Left ventricle myocardium superior (tissue), 1 donor: ENCODE results near the gene GOLGA3. TPM values are rescaled to one million over a fixed set of nuclear protein-coding genes. Genes with fewer than 3 reads are reported as not detected.
"Not testable (repeated sequence)": the region's sequence is repeated elsewhere in the genome, so short reads cannot be mapped to it uniquely, and the experiment has no call there.

ENCODE experiments used
- ATAC-seq: fragments of 200-7000 bp; cut with Tn5 transposase; one replicate; pipeline ENCODE4 v1.9.1; 2020; ENCODE audit warnings: mild to moderate bottlenecking, moderate library complexity
- DNase-seq: peaks from one replicate; pipeline ENCODE4 v3.0.0-alpha.2; 2020
- intact Hi-C: fragments of 100-400 bp; cut with micrococcal nuclease; formaldehyde crosslinking; loops from one replicate; pipeline ENCODE4 v1.11.0; 2022
- total RNA-seq: library from RNA; stranded (reverse); fragmentation: NEBNext Ultra II Directional; extraction: Animal tissue kit (Norgen Biotek cat#: 25700); gene quantifications from one replicate; pipeline ENCODE4 v1.2.1, GENCODE V29; 2021
- donor health status: DM: no; HTN: yes; CAD: no; lungs with severe emphysema.

The GOLGA3 gene
- total RNA-seq, 1 donor from 2014 or later = 26.3 TPM

- intact Hi-C loops = no loop called here
- no peak for DNase-seq
- no peak for ATAC-seq
Observed at GRCh38 chr12:132786192-132786591, 42.5 kb downstream of the GOLGA3 start.

- DNase-seq = no peak
- ATAC-seq = no peak
- intact Hi-C loops = no loop called here
Observed at GRCh38 chr12:132784580-132784979, 44.1 kb downstream of the GOLGA3 start.

GRCh38 chr12:132783917-132784531 is 44.6 kb downstream of the GOLGA3 start:
- DNase-seq (no peak), ATAC-seq (peak; percentile 33)
- intact Hi-C loops = no loop called here

GRCh38 chr12:132781938-132782337 is 46.7 kb downstream of the GOLGA3 start:
- intact Hi-C loops = no loop called here
- no peak for ATAC-seq
- no peak for DNase-seq

GRCh38 chr12:132779781-132780353 is 48.8 kb downstream of the GOLGA3 start:
- intact Hi-C loops = no loop called here
- DNase-seq (no peak), ATAC-seq (no peak)

GRCh38 chr12:132777614-132778013 is 51.1 kb downstream of the GOLGA3 start:
- DNase-seq (no peak), ATAC-seq (no peak)
- intact Hi-C loops = no loop called here

GRCh38 chr12:132776816-132777568 is 51.7 kb downstream of the GOLGA3 start:
- DNase-seq (peak; percentile 87), ATAC-seq (peak; percentile 90)
- intact Hi-C loops = no loop called here

- DNase-seq, ATAC-seq, intact Hi-C loops: not testable (repeated sequence)
Observed at GRCh38 chr12:132776230-132776625, 52.4 kb downstream of the GOLGA3 start.

- intact Hi-C loops = no loop called here
- DNase-seq (no peak), ATAC-seq (no peak)
Observed at GRCh38 chr12:132775502-132776229, 53.0 kb downstream of the GOLGA3 start.

- intact Hi-C loops = no loop called here
- ATAC-seq = no peak
- DNase-seq = no peak
Observed at GRCh38 chr12:132774646-132775275, 53.9 kb downstream of the GOLGA3 start.

GRCh38 chr12:132774159-132774558 is 54.5 kb downstream of the GOLGA3 start:
- DNase-seq (no peak), ATAC-seq (no peak)
- intact Hi-C loops = no loop called here

- ATAC-seq (no peak), DNase-seq (no peak)
- intact Hi-C loops = no loop called here
Observed at GRCh38 chr12:132773077-132773955, 55.4 kb downstream of the GOLGA3 start.

GRCh38 chr12:132772606-132773005 is 56.1 kb downstream of the GOLGA3 start:
- ATAC-seq (no peak), DNase-seq (peak; percentile 56)
- intact Hi-C loops = no loop called here

- ATAC-seq (no peak), DNase-seq (no peak)
- intact Hi-C loops = no loop called here
Observed at GRCh38 chr12:132771126-132771838, 57.4 kb downstream of the GOLGA3 start.

GRCh38 chr12:132766380-132767085 is 62.1 kb downstream of the GOLGA3 start:
- DNase-seq (peak; percentile 81), ATAC-seq (peak; percentile 29)
- intact Hi-C loops = no loop called here

GRCh38 chr12:132765361-132765760 is 63.3 kb downstream of the GOLGA3 start:
- intact Hi-C loops = no loop called here
- no peak for ATAC-seq
- peak; percentile 22 for DNase-seq

- no peak for ATAC-seq
- DNase-seq = peak; percentile 19
- intact Hi-C loops = no loop called here
Observed at GRCh38 chr12:132764231-132764630, 64.4 kb downstream of the GOLGA3 start.
